ENCODE measurements around the gene PPP1R2. TPM values are rescaled to one million over a fixed set of nuclear protein-coding genes. Genes with fewer than 3 reads are reported as not detected.

PPP1R2 gene
- total RNA-seq, 2 donors from 2014 or later, result 24.2 to 30.7 TPM

DNA sequence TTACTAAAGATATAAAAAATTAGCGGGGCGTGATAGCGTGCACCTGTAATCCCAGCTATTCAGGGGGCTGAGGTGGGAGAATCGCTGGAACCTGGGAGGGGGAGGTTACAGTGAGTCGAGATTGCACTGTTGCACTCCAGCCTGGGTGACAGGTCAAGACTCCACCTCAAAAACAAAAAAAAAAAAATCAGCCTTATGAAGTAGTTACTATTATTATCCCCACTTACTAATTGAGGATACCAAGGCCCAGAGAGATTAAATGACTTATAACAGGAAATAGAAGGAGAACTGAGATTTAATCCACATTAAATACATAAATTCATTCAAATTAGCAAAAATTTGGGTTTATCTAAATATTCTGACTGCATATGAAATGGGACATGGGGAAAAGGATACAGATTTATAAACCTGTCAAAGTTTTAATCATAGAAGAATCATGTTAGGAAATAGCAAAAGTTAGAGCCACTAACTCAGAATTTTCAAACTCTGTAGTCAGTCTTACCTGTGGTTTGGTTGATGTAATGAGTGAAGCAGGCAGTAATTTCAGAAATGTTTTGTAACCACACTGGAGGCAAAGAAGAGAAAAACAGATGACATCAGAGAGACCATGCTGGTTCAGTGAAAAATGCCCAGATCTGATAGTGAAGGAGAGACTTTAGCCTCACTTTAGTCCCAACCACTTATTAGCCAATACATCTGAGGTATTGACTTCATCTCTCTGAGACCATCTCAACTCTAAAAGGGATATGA lies 75.3 kb downstream of the PPP1R2 start:
- Mint-ChIP-seq H3K9me3 (peaks cover 12% of the 10 kb centered on the region), H3K4me1 (no peaks in the 10 kb centered on the region), H3K27me3 (ENCODE audit: insufficient read depth) (peaks cover 1% of the 10 kb centered on the region), H3K36me3 (ENCODE audit: low read depth) (no peaks in the 10 kb centered on the region), H3K27ac (no peak overlapping the region), H3K4me3 (no peak overlapping the region)
- Histone ChIP-seq H3K4me3 (ENCODE audit: low read length) (no peak overlapping the region), H3K9ac (ENCODE audit: extremely low read depth, low read length, poor library complexity, severe bottlenecking) (no peak overlapping the region), H3K36me3 (ENCODE audit: control insufficient read depth, insufficient read depth, low read length) (no peaks in the 10 kb centered on the region), H3K27ac (ENCODE audit: low read depth, low read length) (no peak overlapping the region), H3K27me3 (ENCODE audit: control insufficient read depth, insufficient read depth, low read length, poor library complexity, severe bottlenecking) (no peaks in the 10 kb centered on the region), H3K9me3 (ENCODE audit: control insufficient read depth, low read length) (peaks cover 4% of the 10 kb centered on the region), H3K4me1 (ENCODE audit: control insufficient read depth, insufficient read depth, low read length) (no peaks in the 10 kb centered on the region)
- 94 to 100% methylated on average over 3 to 5 of the region's 5 CpGs for WGBS, 2 experiments (ENCODE audit: insufficient coverage in 1 of 2, insufficient read length in 1 of 2)
- DNase-seq, result no peak
- TF ChIP-seq, protein P1, sequence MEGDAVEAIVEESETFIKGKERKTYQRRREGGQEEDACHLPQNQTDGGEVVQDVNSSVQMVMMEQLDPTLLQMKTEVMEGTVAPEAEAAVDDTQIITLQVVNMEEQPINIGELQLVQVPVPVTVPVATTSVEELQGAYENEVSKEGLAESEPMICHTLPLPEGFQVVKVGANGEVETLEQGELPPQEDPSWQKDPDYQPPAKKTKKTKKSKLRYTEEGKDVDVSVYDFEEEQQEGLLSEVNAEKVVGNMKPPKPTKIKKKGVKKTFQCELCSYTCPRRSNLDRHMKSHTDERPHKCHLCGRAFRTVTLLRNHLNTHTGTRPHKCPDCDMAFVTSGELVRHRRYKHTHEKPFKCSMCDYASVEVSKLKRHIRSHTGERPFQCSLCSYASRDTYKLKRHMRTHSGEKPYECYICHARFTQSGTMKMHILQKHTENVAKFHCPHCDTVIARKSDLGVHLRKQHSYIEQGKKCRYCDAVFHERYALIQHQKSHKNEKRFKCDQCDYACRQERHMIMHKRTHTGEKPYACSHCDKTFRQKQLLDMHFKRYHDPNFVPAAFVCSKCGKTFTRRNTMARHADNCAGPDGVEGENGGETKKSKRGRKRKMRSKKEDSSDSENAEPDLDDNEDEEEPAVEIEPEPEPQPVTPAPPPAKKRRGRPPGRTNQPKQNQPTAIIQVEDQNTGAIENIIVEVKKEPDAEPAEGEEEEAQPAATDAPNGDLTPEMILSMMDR (conservative IDR thresholded peaks at IDR 0.05), result no peak

DNA sequence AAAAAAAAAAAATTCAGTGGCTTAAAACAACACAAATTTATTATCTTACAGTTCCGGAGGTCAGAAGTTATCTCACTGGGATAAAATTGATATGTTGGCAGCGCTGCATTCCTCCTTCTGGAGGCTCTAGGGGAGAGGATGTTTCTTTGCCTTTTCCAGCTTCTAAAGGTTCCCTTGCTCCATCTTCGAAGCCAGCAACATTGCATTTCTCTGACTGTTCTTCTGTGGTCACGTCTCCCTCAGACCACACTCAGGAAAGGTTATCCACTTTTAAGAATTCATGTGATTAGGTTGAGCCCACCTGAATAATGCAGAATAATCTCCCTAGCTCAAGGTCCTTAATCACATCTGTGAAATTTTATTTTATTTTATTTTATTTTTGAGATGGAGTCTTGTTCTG lies 76.9 kb downstream of the PPP1R2 start:
- Histone ChIP-seq H3K9me3 (ENCODE audit: control insufficient read depth, low read length) (peaks cover 4% of the 10 kb centered on the region), H3K27me3 (ENCODE audit: control insufficient read depth, insufficient read depth, low read length, poor library complexity, severe bottlenecking) (no peaks in the 10 kb centered on the region), H3K36me3 (ENCODE audit: control insufficient read depth, insufficient read depth, low read length) (no peaks in the 10 kb centered on the region), H3K9ac (ENCODE audit: extremely low read depth, low read length, poor library complexity, severe bottlenecking) (no peak overlapping the region), H3K27ac (ENCODE audit: low read depth, low read length) (no peak overlapping the region), H3K4me1 (ENCODE audit: control insufficient read depth, insufficient read depth, low read length) (peaks cover 2% of the 10 kb centered on the region), H3K4me3 (ENCODE audit: low read length) (no peak overlapping the region)
- Mint-ChIP-seq H3K4me1 (no peaks in the 10 kb centered on the region), H3K4me3 (no peak overlapping the region), H3K27me3 (ENCODE audit: insufficient read depth) (peaks cover 1% of the 10 kb centered on the region), H3K27ac (no peak overlapping the region), H3K36me3 (ENCODE audit: low read depth) (no peaks in the 10 kb centered on the region), H3K9me3 (peaks cover 12% of the 10 kb centered on the region)
- 88 to 96% methylated on average over 4 of the region's 4 CpGs for WGBS, 2 experiments (ENCODE audit: insufficient coverage in 1 of 2, insufficient read length in 1 of 2)
- no peak for DNase-seq
- TF ChIP-seq, protein P1 (conservative IDR thresholded peaks at IDR 0.05), result no peak

Other genes with a start within 250 kb of the PPP1R2 start
- 10 to 100 TPM; 61.9 to 70.5 TPM for gene ACAP2, start 100.3 kb downstream of the PPP1R2 start, total RNA-seq
- gene APOD, start 40.6 kb upstream of the PPP1R2 start, total RNA-seq, result not detected
- gene MUC20, start 177.7 kb upstream of the PPP1R2 start, total RNA-seq, result 1 to 10 TPM in 1 of 2 donors, under 1 TPM in 1; 0.89 to 1.3 TPM